ENCODE data around the gene SYNPO2L. TPM values are rescaled to one million over a fixed set of nuclear protein-coding genes. Genes with fewer than 3 reads are reported as not detected.

SYNPO2L gene
- total and polyA plus RNA-seq, 2 donors (not counting 1 experiment from before 2014, with no cell fraction given) = 0.07 TPM; not detected in 1

DNA sequence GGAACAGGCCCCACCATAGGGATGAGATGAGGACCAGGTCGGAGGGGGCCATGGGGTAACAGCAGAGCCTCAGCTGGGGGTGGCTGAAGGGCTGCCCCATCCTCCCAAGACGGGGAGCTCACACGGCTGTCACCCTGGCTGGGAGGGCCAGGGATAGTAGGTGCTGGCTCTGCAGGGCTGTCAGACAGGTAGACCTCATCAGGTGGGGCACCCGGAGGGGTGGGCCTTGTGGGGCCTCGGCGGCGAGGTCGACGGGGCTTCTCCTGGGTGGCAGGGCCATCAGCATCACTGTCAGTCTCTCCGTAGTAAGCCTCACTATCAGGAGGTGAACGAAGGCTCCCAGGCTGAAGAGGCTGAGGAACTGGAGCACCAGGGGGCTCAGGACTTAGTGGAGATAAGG, 2.6 kb downstream of the SYNPO2L start:
- Histone ChIP-seq H3K27ac (ENCODE audit: low read length in 2 of 2) (no peak overlapping the region), H3K79me2 (ENCODE audit: control insufficient read depth, insufficient read depth, low read length) (no peaks in the 10 kb centered on the region), H3K27me3 (replicated peaks in 1 of 4; ENCODE audit: control extremely low read depth in 1 of 4, control insufficient read depth in 3 of 4, insufficient read depth in 4 of 4, low read length in 3 of 4) (peaks cover 0 to 2% (median 0%) of the 10 kb centered on the region in 4 experiments), H3K4me3 (ENCODE audit: control extremely low read depth in 1 of 5, extremely low read depth in 1 of 5, insufficient read depth in 1 of 5, low read depth in 2 of 5, low read length in 4 of 5) (no peak overlapping the region), H3K4me2 (replicated peaks; ENCODE audit: low read depth, low read length, poor library complexity, severe bottlenecking) (no peak overlapping the region), H3K9me3 (ENCODE audit: control extremely low read depth in 1 of 3, control insufficient read depth in 2 of 3, insufficient read depth in 1 of 3, low read length in 2 of 3) (no peaks in the 10 kb centered on the region), H2AFZ (ENCODE audit: insufficient read depth, low read depth, low read length, poor library complexity, severe bottlenecking) (no peak overlapping the region), H3K4me1 (ENCODE audit: control insufficient read depth in 2 of 2, insufficient read depth in 2 of 2, low read length in 2 of 2) (peaks cover 2 to 3% of the 10 kb centered on the region in 2 donors), H3K36me3 (replicated peaks in 1 of 2; ENCODE audit: control extremely low read depth in 1 of 2, control insufficient read depth in 1 of 2, extremely low read depth in 1 of 2, insufficient read depth in 2 of 2, low read length in 1 of 2) (no peaks in the 10 kb centered on the region), H4K20me1 (ENCODE audit: control insufficient read depth, insufficient read depth, low read length, poor library complexity, severe bottlenecking) (no peaks in the 10 kb centered on the region), H3K9ac (ENCODE audit: low read length) (no peak overlapping the region)
- H3K4me3 Mint-ChIP-seq = no peak overlapping the region
- ATAC-seq (ENCODE audit: low read depth) = no peak
- H3K27me3 Mint-ChIP-seq = no peaks in the 10 kb centered on the region
- H3K4me1 Mint-ChIP-seq = peaks cover 17% of the 10 kb centered on the region
- ChIA-PET POLR2A (no interaction called here), CTCF (interaction anchor here (0.6 to 1.4 kb wide), 2 partner anchors 9 to 134 kb away, joined by 3 to 5 read pairs; no protein-coding TSS in a partner anchor)
- H3K9me3 Mint-ChIP-seq (ENCODE audit: insufficient read depth) = no peaks in the 10 kb centered on the region
- WGBS (ENCODE audit: insufficient coverage) = 94% methylated on average over 10 of the region's 11 CpGs
- H3K27ac Mint-ChIP-seq = no peak overlapping the region
- DNase-seq = no peak
- no peak for TF ChIP-seq EZH2 (IDR thresholded peaks at IDR 0.05; ENCODE audit: borderline replicate concordance, insufficient read depth, low read depth, low read length, poor library complexity, severe bottlenecking)
- TF ChIP-seq, protein P1, sequence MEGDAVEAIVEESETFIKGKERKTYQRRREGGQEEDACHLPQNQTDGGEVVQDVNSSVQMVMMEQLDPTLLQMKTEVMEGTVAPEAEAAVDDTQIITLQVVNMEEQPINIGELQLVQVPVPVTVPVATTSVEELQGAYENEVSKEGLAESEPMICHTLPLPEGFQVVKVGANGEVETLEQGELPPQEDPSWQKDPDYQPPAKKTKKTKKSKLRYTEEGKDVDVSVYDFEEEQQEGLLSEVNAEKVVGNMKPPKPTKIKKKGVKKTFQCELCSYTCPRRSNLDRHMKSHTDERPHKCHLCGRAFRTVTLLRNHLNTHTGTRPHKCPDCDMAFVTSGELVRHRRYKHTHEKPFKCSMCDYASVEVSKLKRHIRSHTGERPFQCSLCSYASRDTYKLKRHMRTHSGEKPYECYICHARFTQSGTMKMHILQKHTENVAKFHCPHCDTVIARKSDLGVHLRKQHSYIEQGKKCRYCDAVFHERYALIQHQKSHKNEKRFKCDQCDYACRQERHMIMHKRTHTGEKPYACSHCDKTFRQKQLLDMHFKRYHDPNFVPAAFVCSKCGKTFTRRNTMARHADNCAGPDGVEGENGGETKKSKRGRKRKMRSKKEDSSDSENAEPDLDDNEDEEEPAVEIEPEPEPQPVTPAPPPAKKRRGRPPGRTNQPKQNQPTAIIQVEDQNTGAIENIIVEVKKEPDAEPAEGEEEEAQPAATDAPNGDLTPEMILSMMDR (IDR thresholded peaks at IDR 0.05) = no peak
- intact Hi-C loops (cut with micrococcal nuclease) = no loop called here

DNA sequence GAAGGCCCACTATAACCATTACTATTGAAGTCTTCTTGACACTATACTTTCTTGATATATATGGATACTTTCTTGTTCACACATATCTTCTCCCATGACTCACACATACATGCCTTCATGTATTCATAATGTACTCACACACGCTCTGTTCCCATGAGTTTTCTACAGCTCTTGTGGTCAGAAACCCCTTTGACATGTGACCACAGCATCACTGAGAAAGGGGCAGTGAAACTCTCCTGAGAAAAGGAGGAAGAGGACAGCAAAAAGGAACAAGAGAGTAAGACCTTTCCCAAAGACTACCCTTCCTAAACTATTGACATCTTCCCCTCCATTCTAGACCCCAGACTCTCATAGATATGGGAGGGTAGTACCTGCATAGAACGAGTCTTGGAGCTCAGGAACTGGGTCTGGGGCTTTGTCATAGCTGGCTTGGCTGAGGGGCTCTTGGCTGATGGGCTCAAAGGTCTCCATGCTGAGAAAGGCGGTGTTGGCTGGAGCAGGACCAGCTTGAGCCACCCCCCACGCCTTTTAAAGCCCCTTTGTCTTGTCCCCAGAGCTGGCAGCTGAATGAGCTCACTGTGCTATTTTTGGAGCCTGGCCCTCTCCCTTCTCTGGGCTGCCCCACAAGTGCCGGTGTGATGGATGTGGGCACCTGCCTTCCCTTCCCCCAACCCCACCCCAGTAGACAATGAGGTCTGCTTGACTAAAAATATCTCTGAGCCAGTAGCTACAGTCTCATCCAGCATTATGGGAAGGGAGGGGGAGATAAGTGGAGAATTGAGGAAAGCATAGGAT, 5.1 kb downstream of the SYNPO2L start:
- DNase-seq (no peak), ATAC-seq (ENCODE audit: low read depth) (no peak)
- Histone ChIP-seq H3K27ac (ENCODE audit: low read length in 2 of 2) (no peak overlapping the region), H2AFZ (ENCODE audit: insufficient read depth, low read depth, low read length, poor library complexity, severe bottlenecking) (no peak overlapping the region), H3K4me1 (ENCODE audit: control insufficient read depth in 2 of 2, insufficient read depth in 2 of 2, low read length in 2 of 2) (peaks cover 6 to 15% of the 10 kb centered on the region in 2 donors), H3K27me3 (replicated peaks in 1 of 4; ENCODE audit: control extremely low read depth in 1 of 4, control insufficient read depth in 3 of 4, insufficient read depth in 4 of 4, low read length in 3 of 4) (peaks cover 0 to 10% (median 0%) of the 10 kb centered on the region in 4 experiments), H4K20me1 (ENCODE audit: control insufficient read depth, insufficient read depth, low read length, poor library complexity, severe bottlenecking) (no peaks in the 10 kb centered on the region), H3K36me3 (replicated peaks in 1 of 2; ENCODE audit: control extremely low read depth in 1 of 2, control insufficient read depth in 1 of 2, extremely low read depth in 1 of 2, insufficient read depth in 2 of 2, low read length in 1 of 2) (no peaks in the 10 kb centered on the region), H3K4me2 (replicated peaks; ENCODE audit: low read depth, low read length, poor library complexity, severe bottlenecking) (no peak overlapping the region), H3K9me3 (ENCODE audit: control extremely low read depth in 1 of 3, control insufficient read depth in 2 of 3, insufficient read depth in 1 of 3, low read length in 2 of 3) (no peaks in the 10 kb centered on the region), H3K9ac (ENCODE audit: low read length) (no peak overlapping the region), H3K4me3 (ENCODE audit: control extremely low read depth in 1 of 5, extremely low read depth in 1 of 5, insufficient read depth in 1 of 5, low read depth in 2 of 5, low read length in 4 of 5) (no peak overlapping the region), H3K79me2 (ENCODE audit: control insufficient read depth, insufficient read depth, low read length) (no peaks in the 10 kb centered on the region)
- no peaks in the 10 kb centered on the region for H3K27me3 Mint-ChIP-seq
- no peaks in the 10 kb centered on the region for H3K9me3 Mint-ChIP-seq (ENCODE audit: insufficient read depth)
- ChIA-PET POLR2A (interaction anchor here (0.5 to 0.6 kb wide), 2 partner anchors 117 to 141 kb away, joined by 4 read pairs; no protein-coding TSS in a partner anchor), CTCF (interaction anchor here (0.5 kb wide), 1 partner anchor 22 kb away, joined by 4 read pairs; no protein-coding TSS in a partner anchor)
- TF ChIP-seq, protein P1 (IDR thresholded peaks at IDR 0.05) = no peak
- no peak for TF ChIP-seq EZH2 (IDR thresholded peaks at IDR 0.05; ENCODE audit: borderline replicate concordance, insufficient read depth, low read depth, low read length, poor library complexity, severe bottlenecking)
- H3K27ac Mint-ChIP-seq = no peak overlapping the region
- peaks cover 24% of the 10 kb centered on the region for H3K4me1 Mint-ChIP-seq
- WGBS (ENCODE audit: insufficient coverage) = 86% methylated on average over 2 of the region's 5 CpGs
- no peak overlapping the region for H3K4me3 Mint-ChIP-seq
- intact Hi-C loops (cut with micrococcal nuclease) = no loop called here
